Hepatocyte (in vitro differentiated cells): ENCODE data around the gene BBS9. TPM values are rescaled to one million over a fixed set of nuclear protein-coding genes. Genes with fewer than 3 reads are reported as not detected.

ENCODE experiments used
- DNase-seq: peaks from one replicate; pipeline ENCODE4 v3.0.0-alpha.2; 2016; ENCODE audit warnings: low spot score
- H2AFZ ChIP-seq: fragments of 200-600 bp; sonication (generic); 2 replicates; pipeline ENCODE4 v1.6.0; 2016; ENCODE audit warnings: antibody characterized with exemption, mild to moderate bottlenecking
- H3K27ac ChIP-seq: fragments of 200-600 bp; sonication (generic); 2 replicates; pipeline ENCODE4 v1.5.1; 2016; ENCODE audit warnings: mild to moderate bottlenecking
- H3K27me3 ChIP-seq: fragments of 200-600 bp; sonication (generic); 2 replicates; pipeline ENCODE4 v1.6.1; 2016
- H3K36me3 ChIP-seq: fragments of 200-600 bp; sonication (generic); replicated peaks from 2 replicates; pipeline ENCODE4 v1.5.1; 2016; ENCODE audit warnings: low read depth; ENCODE audit not compliant: insufficient read depth
- H3K4me1 ChIP-seq: fragments of 200-600 bp; sonication (generic); 2 replicates; pipeline ENCODE4 v1.5.1; 2016; ENCODE audit warnings: mild to moderate bottlenecking, moderate library complexity; ENCODE audit not compliant: insufficient read depth
- H3K4me2 ChIP-seq: fragments of 200-600 bp; sonication (generic); 2 replicates; pipeline ENCODE4 v1.6.0; 2016
- H3K4me3 ChIP-seq: fragments of 200-600 bp; sonication (generic); 2 replicates; pipeline ENCODE4 v1.5.1; 2016; ENCODE audit warnings: mild to moderate bottlenecking
- H3K79me2 ChIP-seq: fragments of 200-600 bp; sonication (generic); 2 replicates; pipeline ENCODE4 v1.6.0; 2017; ENCODE audit warnings: mild to moderate bottlenecking
- H3K9me2 ChIP-seq: fragments of 200-600 bp; sonication (generic); replicated peaks from 2 replicates; pipeline ENCODE4 v1.6.0; 2017; ENCODE audit warnings: mild to moderate bottlenecking; ENCODE audit not compliant: insufficient read depth
- H3K9me3 ChIP-seq: fragments of 200-600 bp; sonication (generic); 2 replicates; pipeline ENCODE4 v1.5.1; 2016; ENCODE audit warnings: low read depth, mild to moderate bottlenecking
- H4K20me1 ChIP-seq: fragments of 200-600 bp; sonication (generic); 2 replicates; pipeline ENCODE4 v1.6.0; 2016; ENCODE audit warnings: mild to moderate bottlenecking; ENCODE audit not compliant: insufficient read depth, poor library complexity, severe bottlenecking
- CTCF ChIP-seq: fragments of 200-600 bp; sonication (generic); IDR thresholded peaks from 2 replicates; pipeline ENCODE4 v1.5.1; 2016; ENCODE audit warnings: antibody characterized with exemption, mild to moderate bottlenecking; ENCODE audit not compliant: poor library complexity
- EZH2 ChIP-seq: fragments of 200-600 bp; sonication (generic); IDR thresholded peaks from 2 replicates; pipeline ENCODE4 v1.6.1; 2016; ENCODE audit warnings: antibody characterized with exemption, mild to moderate bottlenecking, borderline replicate concordance
- EZH2phosphoT487 ChIP-seq: fragments of 200-600 bp; sonication (generic); IDR thresholded peaks from one replicate; pipeline ENCODE4 v1.6.1; 2018; ENCODE audit warnings: antibody characterized with exemption, mild to moderate bottlenecking, low read depth, moderate library complexity; ENCODE audit not compliant: unreplicated experiment, severe bottlenecking
- WGBS: methylation state at CpG from one replicate; pipeline ENCODE4 v1.1.6; 2016; ENCODE audit warnings: low lambda C conversion rate; ENCODE audit errors: missing lambda C conversion rate; 5-methylcytosine and 5-hydroxymethylcytosine counted together
- polyA plus RNA-seq: library from polyadenylated mRNA; unstranded; fragments of >200 nt; fragmentation: Nextera tagmentation; extraction: Ambion mirVana; gene quantifications from 2 replicates; pipeline ENCODE4 v1.2.1, GENCODE V29; 2016
- total RNA-seq: library from RNA; depleted of rRNA; stranded (reverse); fragments of >200 nt; gene quantifications from 2 replicates; pipeline ENCODE4 v1.2.3, GENCODE V29; 2014

BBS9 gene
- total and polyA plus RNA-seq, 2 experiments from 2014 or later: 10.1 to 12.3 TPM

GRCh38 chr7:33109005-33109757, 20.2 kb upstream of the BBS9 start, which contains the start of gene RP9:
RP9 (minus strand) TSS chr7:33109404; CDS start chr7:33109372, 32 bp downstream.
- Histone ChIP-seq H3K79me2 (peaks cover 48% of the 10 kb centered on the region), H3K4me3 (peak within 1 kb of the TSS; percentile 96), H3K27ac (peak within 1 kb of the TSS; percentile 90), H3K4me2 (peak within 1 kb of the TSS; percentile 89), H3K36me3 (no peaks in the 10 kb centered on the region), H3K4me1 (peaks cover 11% of the 10 kb centered on the region), H3K27me3 (no peaks in the 10 kb centered on the region), H3K9me3 (no peaks in the 10 kb centered on the region), H4K20me1 (peaks cover 24% of the 10 kb centered on the region), H2AFZ (peak within 1 kb of the TSS; percentile 99), H3K9me2 (no peaks in the 10 kb centered on the region)
- 0% methylated on average over 22 of the region's 100 CpGs for WGBS
- peak; percentile 64 for TF ChIP-seq CTCF
- TF ChIP-seq EZH2phosphoT487: no peak
- TF ChIP-seq EZH2: no peak
- DNase-seq: peak; percentile 91

- peak overlapping the region; percentile 32 for H3K4me3 ChIP-seq
- no peaks in the 10 kb centered on the region for H3K36me3 ChIP-seq
- peak overlapping the region; percentile 58 for H3K27ac ChIP-seq
- peaks cover 11% of the 10 kb centered on the region for H3K4me1 ChIP-seq
- peak overlapping the region; percentile 83 for H2AFZ ChIP-seq
- H3K4me2 ChIP-seq: peak overlapping the region; percentile 81
- H3K9me2 ChIP-seq: no peaks in the 10 kb centered on the region
- H4K20me1 ChIP-seq: peaks cover 22% of the 10 kb centered on the region
- peaks cover 42% of the 10 kb centered on the region for H3K79me2 ChIP-seq
- H3K27me3 ChIP-seq: no peaks in the 10 kb centered on the region
- DNase-seq: no peak
- 38% methylated on average over 11 of the region's 11 CpGs for WGBS
- no peak for TF ChIP-seq EZH2phosphoT487
- TF ChIP-seq CTCF: peak; percentile 10
- H3K9me3 ChIP-seq: no peaks in the 10 kb centered on the region
Observed at GRCh38 chr7:33109758-33110238, 19.6 kb upstream of the BBS9 start.

- Histone ChIP-seq H3K9me3 (no peaks in the 10 kb centered on the region), H3K36me3 (no peaks in the 10 kb centered on the region), H3K9me2 (no peaks in the 10 kb centered on the region), H3K27me3 (no peaks in the 10 kb centered on the region), H3K4me2 (no peak overlapping the region), H2AFZ (no peak overlapping the region), H3K27ac (no peak overlapping the region), H3K4me1 (peaks cover 11% of the 10 kb centered on the region), H3K4me3 (no peak overlapping the region), H4K20me1 (peaks cover 7% of the 10 kb centered on the region), H3K79me2 (peaks cover 24% of the 10 kb centered on the region)
- WGBS: 75% methylated on average over 3 of the region's 3 CpGs
- no peak for DNase-seq
- TF ChIP-seq EZH2phosphoT487 (no peak), CTCF (no peak), EZH2 (no peak)
Observed at GRCh38 chr7:33111614-33112013, 17.8 kb upstream of the BBS9 start.
